K562 (cell line): ENCODE results near the gene BLCAP. TPM values are rescaled to one million over a fixed set of nuclear protein-coding genes. Genes with fewer than 3 reads are reported as not detected.
A peak's percentile ranks its signal among the peaks of the same experiment; 100 is the strongest.

Source experiments
- AFF4 ChIP-seq: sonication (generic); formaldehyde crosslinking; IDR thresholded peaks from 2 replicates; pipeline ENCODE4 v1.8.0; 2023; ENCODE audit warnings: mild to moderate bottlenecking, missing genetic modification reagents
- E2F1 ChIP-seq: sonication (generic); formaldehyde crosslinking; IDR thresholded peaks from 2 replicates; pipeline ENCODE4 v1.8.1; 2023; ENCODE audit warnings: mild to moderate bottlenecking, missing genetic modification reagents, moderate library complexity
- FUS ChIP-seq: fragments of 200-400 bp; formaldehyde crosslinking; optimal IDR thresholded peaks from 2 replicates; pipeline ENCODE3; 2017; ENCODE audit warnings: low read depth, low read length
- HDAC6 ChIP-seq: IDR thresholded peaks from 2 replicates; pipeline ENCODE4 v1.6.1; 2012; ENCODE audit warnings: low read depth, mild to moderate bottlenecking, control low read depth, inconsistent platforms, low read length, moderate library complexity
- JUN ChIP-seq, 2 experiments: sonication (generic) in 1 of 2; formaldehyde crosslinking in 1 of 2; IDR thresholded peaks; 2 replicates each; pipeline versions ENCODE4 v1.6.1 to v1.8.0; 2012 to 2022; ENCODE audit warnings: borderline replicate concordance in 2 of 2, mild to moderate bottlenecking in 2 of 2, improper control_type of control experiment in 1 of 2, low read depth in 1 of 2, low read length in 1 of 2, missing genetic modification reagents in 1 of 2
- MCM2 ChIP-seq: fragments of 450-650 bp; IDR thresholded peaks from 2 replicates; pipeline ENCODE4 v1.6.1; 2017; ENCODE audit warnings: low read depth, mild to moderate bottlenecking
- MEF2D ChIP-seq: conservative IDR thresholded peaks from 2 replicates; pipeline ENCODE4 v1.6.1; 2016; ENCODE audit warnings: low read depth, missing genetic modification characterization, missing compliant biosample characterization
- NELFE ChIP-seq: IDR thresholded peaks from 2 replicates; pipeline ENCODE4 v1.6.1; 2011; ENCODE audit warnings: mild to moderate bottlenecking; ENCODE audit not compliant: insufficient read depth, insufficient read length
- NR2C2 ChIP-seq, 2 experiments: fragments of 200-800 bp in 1 of 2; sonication (Bioruptor generic) in 1 of 2; sonication (generic) in 1 of 2; formaldehyde crosslinking in 1 of 2; IDR thresholded peaks; 2 replicates each; pipeline versions ENCODE4 v1.6.1 to v1.8.0; 2016 to 2022; ENCODE audit warnings: mild to moderate bottlenecking in 1 of 2, missing compliant biosample characterization in 1 of 2, missing genetic modification characterization in 1 of 2, missing genetic modification reagents in 1 of 2
- PTTG1 ChIP-seq: fragments of 450-650 bp; IDR thresholded peaks from 2 replicates; pipeline ENCODE4 v1.6.1; 2016; ENCODE audit warnings: low read depth, mild to moderate bottlenecking, missing genetic modification characterization, missing compliant biosample characterization
- PYGO2 ChIP-seq: fragments of 450-650 bp; IDR thresholded peaks from 2 replicates; pipeline ENCODE4 v1.6.1; 2016; ENCODE audit warnings: mild to moderate bottlenecking, missing genetic modification characterization, moderate library complexity, missing compliant biosample characterization
- SAFB2 ChIP-seq: fragments of 200-400 bp; formaldehyde crosslinking; IDR thresholded peaks from 2 replicates; pipeline ENCODE4 v1.6.1; 2018; ENCODE audit warnings: borderline replicate concordance, low read length, low read depth, moderate library complexity; ENCODE audit not compliant: severe bottlenecking
- SRSF7 ChIP-seq: fragments of 200-400 bp; formaldehyde crosslinking; optimal IDR thresholded peaks from 2 replicates; pipeline ENCODE3; 2017; ENCODE audit warnings: mild to moderate bottlenecking, low read depth, low read length
- SRSF9 ChIP-seq: fragments of 200-400 bp; formaldehyde crosslinking; IDR thresholded peaks from 2 replicates; pipeline ENCODE4 v1.6.1; 2017; ENCODE audit warnings: low read depth, low read length, borderline replicate concordance
- TAF7 ChIP-seq: fragments of 450-650 bp; IDR thresholded peaks from 2 replicates; pipeline ENCODE4 v1.6.1; 2016; ENCODE audit warnings: missing genetic modification characterization, missing compliant biosample characterization
- THRAP3 ChIP-seq: fragments of 450-650 bp; IDR thresholded peaks from 2 replicates; pipeline ENCODE4 v1.6.1; 2016; ENCODE audit warnings: mild to moderate bottlenecking, inconsistent platforms, borderline replicate concordance
- ZNF12 ChIP-seq: sonication (generic); formaldehyde crosslinking; IDR thresholded peaks from 2 replicates; pipeline ENCODE4 v1.4.0; 2020; ENCODE audit warnings: mild to moderate bottlenecking, missing genetic modification reagents
- ZNF24 ChIP-seq: fragments of 450-650 bp; IDR thresholded peaks from 2 replicates; pipeline ENCODE4 v1.6.1; 2016
- polyA plus RNA-seq, 8 experiments: library from polyadenylated mRNA; depleted of rRNA in 4 of 8; stranded (reverse) in 5 of 8; unstranded in 3 of 8; fragments of >200 nt; fragmentation: Nextera tagmentation in 2 of 8; fragmentation: Illumina TruSeq in 1 of 8; extraction: Ambion mirVana in 2 of 8; extraction: Trizol in 1 of 8; gene quantifications; 2 replicates each; pipeline versions ENCODE4 v1.2.1 to v1.2.3, GENCODE V29; 2011 to 2014; ENCODE audit warnings: inconsistent platforms in 1 of 8, missing spikeins in 1 of 8
- total RNA-seq, 7 experiments: library from RNA; depleted of rRNA in 6 of 7; stranded (reverse); fragments of >200 nt in 6 of 7; fragmentation: Illumina TruSeq in 2 of 7; extraction: Trizol in 2 of 7; gene quantifications; 2 replicates each; pipeline versions ENCODE4 v1.2.1 to v1.2.3, GENCODE V29; 2011 to 2021; ENCODE audit warnings: low replicate concordance in 1 of 7
- TF ChIP-seq, protein P1 (sequence below), 2 experiments: fragments of 450-650 bp; IDR thresholded peaks; 2 replicates each; pipeline ENCODE4 v1.6.1; 2016
- TF ChIP-seq, protein P2 (sequence below): sonication (generic); formaldehyde crosslinking; IDR thresholded peaks from 2 replicates; pipeline ENCODE4 v1.5.0; 2020; ENCODE audit warnings: missing genetic modification reagents

BLCAP gene
- total and polyA plus RNA-seq, 9 of the 15 experiments (the other 6 are each of a cell fraction or from before 2014, with no cell fraction given), result 16.9 to 41.5 (median 27.6) TPM

DNA sequence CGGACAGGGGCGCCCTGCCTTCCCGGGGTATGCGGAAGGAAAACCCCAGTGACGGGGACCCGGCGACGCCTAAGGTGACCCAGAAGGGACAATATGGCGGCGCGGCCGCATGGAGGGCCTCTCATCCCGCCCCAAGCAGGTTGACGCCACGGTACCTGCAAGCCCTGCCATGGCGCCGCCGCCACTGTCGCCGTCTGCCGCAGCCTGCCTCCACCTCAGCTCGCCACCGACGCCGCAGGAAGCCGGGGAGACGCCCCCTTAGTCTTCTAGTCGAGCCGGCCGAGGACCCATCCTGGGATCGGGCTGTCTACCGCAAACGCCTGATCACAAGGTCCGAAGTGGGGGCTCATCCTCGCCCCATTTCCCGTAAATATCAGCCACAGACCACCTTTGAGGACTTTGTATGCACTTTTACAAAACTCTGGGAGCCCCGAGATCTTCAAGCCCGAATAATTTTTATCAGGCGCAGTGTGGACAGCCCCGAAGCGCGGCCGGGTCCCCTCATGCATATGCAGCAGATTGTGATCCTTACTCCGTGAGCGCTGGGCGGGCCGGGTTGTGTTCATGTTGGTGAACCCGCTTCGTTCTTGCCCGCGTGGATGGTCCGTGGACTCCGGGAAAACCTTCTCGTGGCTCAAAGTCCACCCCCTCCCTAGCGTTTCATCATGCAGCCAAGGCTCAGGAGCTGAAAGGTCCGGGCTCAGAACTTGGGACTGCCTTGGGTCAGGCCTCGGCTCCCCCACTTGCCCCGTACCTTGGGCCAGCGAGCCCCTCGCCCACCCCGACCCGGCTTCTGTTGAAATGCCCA lies at the start of gene BLCAP (continued):
- TF ChIP-seq PTTG1 (no peak), NR2C2 (CRISPR knock-in tag; IDR thresholded peaks at IDR 0.05) (peak; percentile 10; the same call in 1 of the 2 replicates), NR2C2 (tag; IDR thresholded peaks at IDR 0.05) (peak; percentile 66; the same call in 1 of the 2 replicates), ZNF24 (no peak), NELFE (no peak), SRSF9 (no peak), FUS (no peak), MCM2 (no peak), THRAP3 (no peak), TAF7 (tag) (peak; percentile 68), HDAC6 (no peak), ZNF12 (CRISPR knock-in tag) (no peak), SRSF7 (no peak), AFF4 (CRISPR knock-in tag) (no peak), MEF2D (tag) (no peak), JUN (IDR thresholded peaks at IDR 0.05; ENCODE audit: borderline replicate concordance, low read depth, low read length) (no peak), JUN (CRISPR knock-in tag; IDR thresholded peaks at IDR 0.05; ENCODE audit: borderline replicate concordance) (peak; percentile 78), SAFB2 (no peak), PYGO2 (no peak), E2F1 (CRISPR knock-in tag) (no peak)
- TF ChIP-seq, protein P1, sequence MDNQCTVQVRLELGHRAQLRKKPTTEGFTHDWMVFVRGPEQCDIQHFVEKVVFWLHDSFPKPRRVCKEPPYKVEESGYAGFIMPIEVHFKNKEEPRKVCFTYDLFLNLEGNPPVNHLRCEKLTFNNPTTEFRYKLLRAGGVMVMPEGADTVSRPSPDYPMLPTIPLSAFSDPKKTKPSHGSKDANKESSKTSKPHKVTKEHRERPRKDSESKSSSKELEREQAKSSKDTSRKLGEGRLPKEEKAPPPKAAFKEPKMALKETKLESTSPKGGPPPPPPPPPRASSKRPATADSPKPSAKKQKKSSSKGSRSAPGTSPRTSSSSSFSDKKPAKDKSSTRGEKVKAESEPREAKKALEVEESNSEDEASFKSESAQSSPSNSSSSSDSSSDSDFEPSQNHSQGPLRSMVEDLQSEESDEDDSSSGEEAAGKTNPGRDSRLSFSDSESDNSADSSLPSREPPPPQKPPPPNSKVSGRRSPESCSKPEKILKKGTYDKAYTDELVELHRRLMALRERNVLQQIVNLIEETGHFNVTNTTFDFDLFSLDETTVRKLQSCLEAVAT (IDR thresholded peaks at IDR 0.05), result peak in 1 of 2 experiments; percentile 14; a peak in 1 of 4 replicates
- TF ChIP-seq, protein P2, sequence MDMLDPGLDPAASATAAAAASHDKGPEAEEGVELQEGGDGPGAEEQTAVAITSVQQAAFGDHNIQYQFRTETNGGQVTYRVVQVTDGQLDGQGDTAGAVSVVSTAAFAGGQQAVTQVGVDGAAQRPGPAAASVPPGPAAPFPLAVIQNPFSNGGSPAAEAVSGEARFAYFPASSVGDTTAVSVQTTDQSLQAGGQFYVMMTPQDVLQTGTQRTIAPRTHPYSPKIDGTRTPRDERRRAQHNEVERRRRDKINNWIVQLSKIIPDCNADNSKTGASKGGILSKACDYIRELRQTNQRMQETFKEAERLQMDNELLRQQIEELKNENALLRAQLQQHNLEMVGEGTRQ (CRISPR knock-in tag), result no peak
